Mesenteric fat pad (tissue), 1 donor: ENCODE measurements around the gene STS. TPM values are rescaled to one million over a fixed set of nuclear protein-coding genes. Genes with fewer than 3 reads are reported as not detected.

Experiments
- DNase-seq: peaks from one replicate; pipeline ENCODE4 v3.0.0-alpha.2; 2020; ENCODE audit warnings: low spot score
- long read RNA-seq: library from polyadenylated mRNA; unstranded; transcript quantifications from one replicate; pipeline ENCODE4 v2.0.0, GENCODE V29; 2020
- total RNA-seq: library from RNA; stranded (reverse); fragmentation: NEBNext Ultra II Directional; extraction: Animal tissue kit (Norgen Biotek cat#: 25700); gene quantifications from one replicate; pipeline ENCODE4 v1.2.1, GENCODE V29; 2021
- donor health status: DM: yes; HTN: yes; CAD: no.

STS gene
- 30.8 TPM for total RNA-seq
- long read RNA-seq, partial matches to known transcripts: 2 of 12 reads
- long read RNA-seq, other reads (novel, unspliced or antisense): 10 of 12 reads

DNA sequence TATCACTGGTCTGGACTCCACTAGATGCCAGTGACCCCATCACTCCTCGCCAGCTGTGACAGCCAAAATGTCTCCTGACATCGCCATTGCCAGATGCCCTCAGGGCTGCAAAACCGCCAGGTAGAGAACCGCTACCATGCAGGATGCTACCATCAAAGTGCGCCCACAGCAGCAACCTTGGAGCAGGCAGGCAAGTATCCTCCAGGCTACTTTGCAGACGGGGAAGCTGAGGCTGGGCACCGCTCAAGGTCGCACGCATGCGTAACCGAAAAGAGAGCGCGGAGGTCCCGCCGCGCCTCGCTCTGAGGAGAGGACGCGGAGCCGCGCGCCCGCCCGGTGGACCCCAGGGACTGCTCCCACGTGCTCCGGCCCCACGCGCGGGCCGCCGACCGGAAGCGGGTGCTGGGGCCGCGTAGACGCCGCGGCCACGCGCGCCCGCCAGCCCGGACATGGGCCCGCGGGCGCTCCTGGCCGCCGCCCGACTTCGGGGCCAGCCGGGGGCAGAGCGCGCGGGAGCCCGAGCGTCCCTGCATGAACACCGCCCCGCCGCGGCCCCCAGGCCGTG lies at the start of gene STS:
Gene STS, plus strand, starts transcription at position 300 of the 565 bp plus-strand sequence. CDS start 105,488 bp downstream, outside the sequence.
- peak; percentile 91 for DNase-seq

- DNase-seq: no peak
These were observed 47.5 kb upstream of the STS start for GRCh38 chrX:7100022-7100421.

- DNase-seq: no peak
These were observed 45.4 kb upstream of the STS start for GRCh38 chrX:7102119-7102518.

DNA sequence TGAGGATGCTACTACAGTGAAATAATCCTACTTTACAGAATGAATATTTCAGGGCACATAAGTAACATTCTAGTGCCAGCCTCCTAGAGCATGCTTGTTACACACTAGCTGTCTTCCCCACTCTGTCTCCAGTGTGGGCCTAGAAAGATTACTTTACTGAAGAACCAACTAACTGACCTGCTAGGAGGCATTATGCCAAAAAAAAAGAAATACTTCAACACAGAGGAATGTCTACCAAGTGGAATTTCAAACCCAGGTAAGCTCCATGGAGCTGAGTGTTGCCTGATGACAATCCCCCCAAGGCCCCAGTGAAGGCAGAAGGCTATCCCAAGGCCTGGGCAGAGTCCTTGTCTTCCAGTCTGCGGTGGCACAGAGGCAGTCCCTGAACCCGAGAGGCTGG lies 40.9 kb upstream of the STS start:
- no peak for DNase-seq

DNA sequence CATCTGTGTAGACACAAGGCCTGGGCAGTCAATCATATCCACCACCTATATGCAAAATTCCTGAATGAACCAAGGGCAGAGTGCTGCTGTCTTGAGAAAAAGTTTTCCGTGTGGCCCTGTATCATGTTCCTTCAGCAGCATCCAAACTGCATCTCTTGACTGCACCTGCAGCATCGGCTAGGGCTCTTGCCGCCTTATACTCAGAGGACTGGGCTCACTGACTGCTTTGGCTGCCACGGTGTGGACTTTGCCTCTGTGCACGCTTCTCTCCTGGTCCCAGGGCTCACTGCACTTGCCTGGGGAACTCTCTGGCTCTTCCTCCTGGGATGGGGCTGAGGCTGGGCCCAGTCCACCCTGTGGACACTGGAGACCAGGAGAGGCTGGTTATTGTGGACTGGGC lies 39.5 kb upstream of the STS start:
- no peak for DNase-seq

DNA sequence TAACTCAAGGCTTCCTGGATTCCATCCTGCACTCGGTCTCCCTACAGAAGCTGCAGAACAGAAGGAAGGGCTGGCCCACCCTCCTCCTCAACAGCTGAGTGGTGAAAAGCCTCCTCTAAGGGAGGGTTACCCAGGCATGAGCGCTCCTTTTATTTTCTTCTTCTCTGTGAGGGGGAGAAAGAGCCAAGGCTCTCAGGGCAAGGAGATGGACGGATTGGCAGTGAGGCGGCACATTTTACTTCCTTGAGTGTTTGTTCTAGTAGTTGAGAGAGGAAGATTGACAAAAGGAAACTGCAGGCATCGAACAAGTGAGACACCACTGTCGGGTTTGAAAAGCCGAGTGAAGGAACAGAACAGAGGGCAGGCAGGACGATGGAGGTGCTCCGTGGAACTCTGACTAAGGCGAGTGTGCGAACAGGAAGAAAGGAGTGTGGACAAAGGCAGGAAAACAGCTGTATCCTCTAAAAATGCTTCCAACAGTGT lies 38.4 kb upstream of the STS start:
- DNase-seq: no peak

- no peak for DNase-seq
These were observed 37.4 kb upstream of the STS start for GRCh38 chrX:7109838-7110793.

DNA sequence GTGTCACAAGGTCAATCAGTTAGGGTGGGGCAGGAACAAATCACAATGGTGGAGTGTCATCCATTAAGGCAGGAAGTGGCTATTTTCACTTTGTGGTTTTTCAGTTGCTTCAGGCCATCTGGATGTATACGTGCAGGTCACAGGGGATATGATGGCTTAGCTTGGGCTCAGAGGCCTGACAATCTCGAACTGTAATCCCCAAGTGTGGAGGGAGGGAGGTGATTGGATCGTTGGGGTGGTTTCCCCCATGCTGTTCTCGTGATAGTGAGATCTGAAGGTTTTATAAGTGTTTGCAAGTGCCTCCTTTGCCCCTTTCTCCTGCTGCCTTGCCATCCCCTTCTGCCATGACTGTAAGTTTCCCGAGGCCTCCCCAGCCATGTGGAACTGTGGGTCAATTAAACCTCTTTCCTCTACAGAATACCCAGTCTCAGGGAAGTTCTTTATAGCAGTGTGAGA lies 36.7 kb upstream of the STS start:
- no peak for DNase-seq

- DNase-seq: no peak
These were observed 36.0 kb upstream of the STS start for GRCh38 chrX:7111518-7111917.

- no peak for DNase-seq
These were observed 35.4 kb upstream of the STS start for GRCh38 chrX:7112071-7112470.

- DNase-seq: no peak
These were observed 32.0 kb upstream of the STS start for GRCh38 chrX:7115557-7115956.

DNA sequence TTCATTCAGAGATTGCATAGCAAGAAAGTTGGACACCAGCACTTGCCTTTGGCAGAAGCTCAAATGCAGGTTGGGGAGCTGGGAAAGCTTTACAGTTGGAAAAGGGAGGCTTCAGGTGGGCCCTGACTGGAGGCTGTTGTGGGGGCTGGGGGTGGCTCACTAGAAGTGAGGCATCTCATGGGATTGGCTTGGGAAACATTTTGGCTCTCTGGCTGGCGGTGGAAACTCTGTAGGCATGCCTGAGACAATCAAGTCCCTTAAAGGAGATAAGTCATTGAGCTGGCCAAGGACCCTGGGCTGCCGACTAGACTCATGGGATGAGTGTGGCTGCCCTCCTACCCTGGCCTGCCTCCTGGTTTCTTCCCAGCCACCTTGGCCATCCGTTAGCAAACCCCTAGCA lies 31.4 kb upstream of the STS start:
- DNase-seq: no peak

GRCh38 chrX:7117587-7117986 lies 29.9 kb upstream of the STS start:
- DNase-seq: no peak

DNA sequence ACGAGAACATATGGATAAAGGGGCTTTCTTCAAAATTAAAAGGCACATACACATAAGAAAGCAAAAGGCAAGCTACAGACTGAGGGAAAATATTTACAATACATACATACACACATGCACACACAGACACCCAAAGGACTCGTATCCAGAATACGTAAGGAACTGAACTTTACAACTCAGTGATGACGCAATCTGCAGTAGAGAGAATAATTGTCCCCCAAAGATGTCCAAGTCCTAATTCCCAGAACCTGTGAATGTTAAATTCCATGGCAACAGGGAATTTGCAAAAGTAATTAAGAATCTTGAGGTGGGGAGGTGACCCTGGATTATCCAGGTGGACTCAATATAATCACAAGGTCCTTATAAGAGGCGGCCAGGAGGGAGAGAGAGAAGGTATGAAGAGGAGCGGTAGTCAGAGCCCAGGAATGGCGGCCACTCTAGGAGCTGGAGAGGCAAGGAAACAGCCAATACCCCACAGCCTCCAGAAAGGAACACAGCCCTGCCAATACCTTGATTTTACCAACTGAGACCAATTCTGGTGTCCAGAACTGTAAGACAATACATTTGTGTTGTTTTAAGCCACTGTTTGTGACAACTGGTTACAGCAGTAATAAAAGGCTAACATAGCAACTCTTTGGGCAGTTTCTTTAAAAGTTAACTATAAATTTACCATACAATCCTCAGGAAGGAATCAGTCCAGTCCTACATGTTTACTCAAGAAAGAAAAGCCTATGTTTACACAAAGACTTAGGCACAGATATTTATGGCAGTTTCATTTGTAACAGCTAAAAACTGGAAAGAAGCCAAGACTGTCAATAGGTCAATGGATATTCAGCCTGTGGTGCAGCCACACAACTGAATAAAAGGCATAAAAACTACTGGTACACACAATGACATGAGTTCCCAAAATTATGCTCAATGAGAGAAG lies 27.3 kb upstream of the STS start:
- DNase-seq: no peak

- no peak for DNase-seq
These were observed 26.7 kb upstream of the STS start for GRCh38 chrX:7120878-7121219.

DNA sequence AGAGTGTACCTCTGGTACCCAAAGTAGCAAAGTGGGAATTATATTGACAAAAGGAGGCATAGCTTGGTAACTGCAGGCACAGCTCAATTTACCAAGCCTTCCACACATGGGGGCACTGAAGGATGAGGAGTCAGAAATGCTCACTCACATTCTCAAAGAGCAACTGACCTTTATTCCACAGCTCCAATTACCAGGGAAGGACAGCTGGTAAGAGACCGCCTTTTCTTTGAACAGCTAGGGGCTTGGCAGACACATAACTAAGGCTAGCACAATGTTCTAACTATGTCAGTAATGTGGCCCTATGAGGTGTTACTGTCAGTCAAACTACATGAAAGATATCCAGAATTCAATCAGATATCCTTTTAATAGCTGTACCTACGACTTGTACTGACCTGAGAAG lies 20.5 kb upstream of the STS start:
- DNase-seq: no peak

DNA sequence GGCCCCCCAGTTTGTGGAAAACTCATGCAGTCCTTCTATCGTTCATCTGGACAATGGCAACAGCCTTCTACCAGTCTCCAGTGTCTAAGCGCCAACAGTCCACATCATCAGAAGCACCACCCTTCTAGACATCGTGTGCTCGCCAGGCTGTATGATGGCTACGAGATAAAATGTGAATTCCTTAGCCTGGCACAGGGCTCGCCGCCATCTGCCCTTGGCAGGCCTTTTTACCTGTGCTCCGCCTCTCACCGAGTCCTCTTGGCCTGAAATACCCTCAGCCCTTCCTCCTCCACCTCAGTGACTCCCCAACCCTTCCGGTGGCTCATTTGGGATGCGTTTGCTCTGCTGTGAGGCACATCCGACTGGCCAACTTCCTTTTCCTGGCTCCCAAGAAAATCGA lies 15.9 kb upstream of the STS start:
- no peak for DNase-seq

GRCh38 chrX:7132335-7133049 lies 15.0 kb upstream of the STS start:
- no peak for DNase-seq

- DNase-seq: no peak
These were observed 14.5 kb upstream of the STS start for GRCh38 chrX:7133050-7133440.

DNA sequence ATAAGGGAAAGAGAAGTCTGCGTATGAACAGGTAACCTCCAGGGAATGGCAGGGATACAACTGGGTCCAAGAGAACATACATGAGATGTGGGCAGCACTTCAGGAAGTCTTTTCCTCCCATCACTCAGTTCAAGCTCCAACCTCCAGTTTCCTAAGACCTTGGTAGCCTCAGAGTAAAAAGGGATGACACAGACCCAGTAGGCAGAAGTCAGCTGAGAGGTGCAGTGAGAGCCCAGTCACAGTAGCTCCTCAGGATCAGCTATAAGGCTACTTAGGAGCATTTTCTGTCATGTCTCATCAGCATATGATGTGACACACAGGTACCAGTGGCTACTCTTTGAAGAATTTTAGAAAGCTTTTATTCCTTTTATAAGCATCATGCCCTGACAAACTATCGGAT lies 12.5 kb upstream of the STS start:
- no peak for DNase-seq
